H1 (cell line): Measurements from ENCODE around the gene SASS6. TPM values are rescaled to one million over a fixed set of nuclear protein-coding genes. Genes with fewer than 3 reads are reported as not detected.

ENCODE experiments used
- CTCF ChIA-PET: fragments of 300-600 bp; sonication (Branson Sonifier 250); formaldehyde crosslinking; loops from one replicate; lab custom pipeline; 2021; ENCODE audit not compliant: partially characterized antibody; lab: Charles Lee
- POLR2A ChIA-PET: fragments of 300-600 bp; sonication (Branson Sonifier 250); formaldehyde crosslinking; loops from one replicate; lab custom pipeline; 2021; ENCODE audit warnings: inconsistent platforms; ENCODE audit not compliant: partially characterized antibody; lab: Charles Lee
- DNase-seq, 2 experiments: peaks; one replicate each; pipeline versions ENCODE4 v3.0.0 to v3.0.0-alpha.2; 2010 to 2022; ENCODE audit warnings: low spot score in 2 of 2, low read depth in 1 of 2, mixed read lengths in 1 of 2
- FAIRE-seq: peaks from 2 replicates; lab custom pipeline; 2011; peaks lifted over from hg19 to GRCh38; lab: Jason Lieb, UNC
- H2AFZ ChIP-seq: 2 replicates; pipeline ENCODE4 v1.8.1; 2012; ENCODE audit warnings: low read length, inconsistent platforms
- H2AK5ac ChIP-seq: 2 replicates; pipeline ENCODE4 v1.6.1; 2013; ENCODE audit warnings: low read depth, low read length
- H2BK120ac ChIP-seq: replicated peaks from 2 replicates; pipeline ENCODE3; 2013; ENCODE audit warnings: low read depth, low read length, inconsistent platforms
- H2BK12ac ChIP-seq: 2 replicates; pipeline ENCODE4 v1.6.1; 2013; ENCODE audit warnings: low read depth, low read length
- H2BK15ac ChIP-seq: 2 replicates; pipeline ENCODE4 v1.6.1; 2013; ENCODE audit warnings: low read length
- H2BK20ac ChIP-seq: 2 replicates; pipeline ENCODE4 v1.6.1; 2013; ENCODE audit warnings: low read length
- H2BK5ac ChIP-seq: 2 replicates; pipeline ENCODE4 v1.6.1; 2013; ENCODE audit warnings: low read depth, low read length
- H3K14ac ChIP-seq: 2 replicates; pipeline ENCODE4 v1.6.1; 2013; ENCODE audit warnings: inconsistent platforms; ENCODE audit not compliant: insufficient read length
- H3K18ac ChIP-seq: 2 replicates; pipeline ENCODE4 v1.6.1; 2013; ENCODE audit warnings: low read length; ENCODE audit errors: extremely low read depth
- H3K23ac ChIP-seq: 2 replicates; pipeline ENCODE4 v1.6.1; 2013; ENCODE audit warnings: inconsistent platforms; ENCODE audit not compliant: insufficient read length
- H3K23me2 ChIP-seq: 2 replicates; pipeline ENCODE4 v1.6.1; 2013; ENCODE audit warnings: low read depth, low read length
- H3K27ac ChIP-seq: 2 replicates; pipeline ENCODE4 v1.6.1; 2011; ENCODE audit warnings: low read depth, low read length, inconsistent platforms
- H3K27me3 ChIP-seq, 4 experiments: replicated peaks in 1 of 4; 1 replicate in 1 of 4; 2 replicates in 3 of 4; pipeline versions ENCODE4 v1.6.1 to v1.8.1; 2011 to 2013; ENCODE audit warnings: low read length in 3 of 4, mild to moderate bottlenecking in 3 of 4, inconsistent platforms in 2 of 4, mixed read lengths in 2 of 4, moderate library complexity in 1 of 4; ENCODE audit not compliant: control insufficient read depth in 3 of 4, insufficient read depth in 3 of 4; ENCODE audit errors: extremely low read depth in 1 of 4
- H3K36me3 ChIP-seq, 4 experiments: 2 replicates each; pipeline versions ENCODE4 v1.6.1 to v1.8.1; 2011 to 2013; ENCODE audit warnings: mild to moderate bottlenecking in 4 of 4, low read length in 3 of 4, moderate library complexity in 2 of 4, control low read depth in 1 of 4, inconsistent platforms in 1 of 4; ENCODE audit not compliant: insufficient read depth in 4 of 4, control insufficient read depth in 2 of 4
- H3K4ac ChIP-seq: replicated peaks from 2 replicates; pipeline ENCODE3; 2013; ENCODE audit warnings: low read length, low read depth, mixed read lengths, inconsistent platforms; ENCODE audit not compliant: insufficient read length
- H3K4me1 ChIP-seq, 4 experiments: replicated peaks in 1 of 4; 1 replicate in 1 of 4; 2 replicates in 3 of 4; pipeline versions ENCODE4 v1.6.1 to v1.8.1; 2011 to 2013; ENCODE audit warnings: low read length in 3 of 4, inconsistent platforms in 2 of 4, mixed read lengths in 1 of 4; ENCODE audit not compliant: insufficient read depth in 4 of 4, control insufficient read depth in 3 of 4
- H3K4me2 ChIP-seq, 2 experiments: 2 replicates each; pipeline versions ENCODE4 v1.6.1 to v1.8.1; 2011 to 2013; ENCODE audit warnings: low read depth in 2 of 2, low read length in 2 of 2, control low read depth in 1 of 2, inconsistent platforms in 1 of 2, mild to moderate bottlenecking in 1 of 2; ENCODE audit not compliant: insufficient read depth in 1 of 2
- H3K4me3 ChIP-seq, 4 experiments: fragments of 200-600, 300-600 bp in 1 of 4; sonication (generic), shearing (Covaris generic), sonication (Bioruptor Twin) in 1 of 4; 2 replicates each; pipeline versions ENCODE4 v1.5.1 to v1.8.1; 2011 to 2016; ENCODE audit warnings: low read length in 4 of 4, low read depth in 3 of 4, control low read depth in 2 of 4, inconsistent platforms in 2 of 4, mild to moderate bottlenecking in 2 of 4, mixed read lengths in 1 of 4, moderate library complexity in 1 of 4; ENCODE audit not compliant: insufficient read depth in 2 of 4; ENCODE audit errors: extremely low read depth in 1 of 4
- H3K56ac ChIP-seq: replicated peaks from 2 replicates; pipeline ENCODE3; 2013; ENCODE audit warnings: low read depth, mild to moderate bottlenecking, mixed read lengths, low read length, inconsistent platforms; ENCODE audit not compliant: insufficient read length
- H3K79me1 ChIP-seq: 2 replicates; pipeline ENCODE4 v1.6.1; 2013; ENCODE audit warnings: low read depth, low read length, control low read depth
- H3K79me2 ChIP-seq, 2 experiments: 2 replicates each; pipeline versions ENCODE4 v1.6.1 to v1.8.1; 2012 to 2013; ENCODE audit warnings: low read length in 2 of 2, mild to moderate bottlenecking in 2 of 2, inconsistent platforms in 1 of 2; ENCODE audit not compliant: insufficient read depth in 2 of 2, control insufficient read depth in 1 of 2
- H3K9ac ChIP-seq, 4 experiments: replicated peaks in 1 of 4; 1 replicate in 1 of 4; 2 replicates in 3 of 4; pipeline versions ENCODE4 v1.6.1 to v1.8.1; 2011 to 2013; ENCODE audit warnings: low read depth in 3 of 4, low read length in 3 of 4, control low read depth in 2 of 4, mild to moderate bottlenecking in 2 of 4, moderate library complexity in 2 of 4, inconsistent platforms in 1 of 4; ENCODE audit errors: extremely low read depth in 1 of 4
- H3K9me3 ChIP-seq, 2 experiments: 2 replicates each; pipeline versions ENCODE4 v1.6.1 to v1.8.1; 2012 to 2013; ENCODE audit warnings: mild to moderate bottlenecking in 2 of 2, moderate library complexity in 2 of 2, control low read depth in 1 of 2, inconsistent platforms in 1 of 2, low read depth in 1 of 2, low read length in 1 of 2, mixed read lengths in 1 of 2; ENCODE audit not compliant: insufficient read depth in 2 of 2
- H4K20me1 ChIP-seq, 2 experiments: replicated peaks in 1 of 2; 2 replicates each; pipeline versions ENCODE3 to v1.8.1; 2011 to 2013; ENCODE audit warnings: inconsistent platforms in 2 of 2, low read length in 2 of 2, mild to moderate bottlenecking in 1 of 2; ENCODE audit not compliant: insufficient read depth in 2 of 2, control insufficient read depth in 1 of 2
- H4K5ac ChIP-seq: 2 replicates; pipeline ENCODE4 v1.6.1; 2013; ENCODE audit warnings: low read length, low read depth, mixed read lengths, inconsistent platforms; ENCODE audit not compliant: insufficient read length
- H4K8ac ChIP-seq: 2 replicates; pipeline ENCODE4 v1.8.0; 2013; ENCODE audit warnings: mild to moderate bottlenecking, moderate library complexity, low read length, inconsistent platforms; ENCODE audit not compliant: insufficient read depth; ENCODE audit errors: extremely low read depth
- H4K91ac ChIP-seq: replicated peaks from 2 replicates; pipeline ENCODE3; 2013; ENCODE audit warnings: low read length, mixed read lengths, inconsistent platforms; ENCODE audit not compliant: insufficient read length
- ATF3 ChIP-seq: IDR thresholded peaks from 2 replicates; pipeline ENCODE4 v1.6.1; 2011; ENCODE audit warnings: low read depth, mild to moderate bottlenecking, low read length; ENCODE audit not compliant: insufficient read depth
- BRCA1 ChIP-seq: IDR thresholded peaks from 2 replicates; pipeline ENCODE4 v1.6.1; 2012; ENCODE audit warnings: low read depth, low read length, improper control_type of control experiment
- EP300 ChIP-seq, 2 experiments: IDR thresholded peaks; 1 replicate in 1 of 2; 2 replicates in 1 of 2; pipeline ENCODE4 v1.6.1; 2011 to 2012; ENCODE audit warnings: low read depth in 2 of 2, low read length in 2 of 2, mild to moderate bottlenecking in 2 of 2, borderline replicate concordance in 1 of 2, inconsistent platforms in 1 of 2, moderate library complexity in 1 of 2
- JUND ChIP-seq: IDR thresholded peaks from 2 replicates; pipeline ENCODE4 v1.6.1; 2011; ENCODE audit warnings: mild to moderate bottlenecking, improper control_type of control experiment, low read length
- KDM1A ChIP-seq: fragments of 200-600, 300-600 bp; sonication (generic); IDR thresholded peaks from 2 replicates; pipeline ENCODE4 v1.7.1; 2016; ENCODE audit warnings: mild to moderate bottlenecking, low read length, borderline replicate concordance
- KDM5A ChIP-seq: fragments of 200-600 bp; IDR thresholded peaks from 2 replicates; pipeline ENCODE4 v1.7.1; 2012; ENCODE audit warnings: mild to moderate bottlenecking, low read length, inconsistent platforms, mixed read lengths
- NRF1 ChIP-seq: IDR thresholded peaks from 2 replicates; pipeline ENCODE4 v1.6.1; 2011; ENCODE audit warnings: mild to moderate bottlenecking, low read depth, low read length, improper control_type of control experiment
- POU5F1 ChIP-seq: IDR thresholded peaks from 2 replicates; pipeline ENCODE4 v1.6.1; 2011; ENCODE audit warnings: low read depth, mild to moderate bottlenecking, low read length, moderate library complexity
- RNF2 ChIP-seq: fragments of 200-900, 300-1000 bp; sonication (generic); IDR thresholded peaks from 2 replicates; pipeline ENCODE4 v1.7.1; 2016; ENCODE audit warnings: borderline replicate concordance, low read depth, mild to moderate bottlenecking, antibody characterized with exemption, low read length; ENCODE audit not compliant: poor library complexity, severe bottlenecking; ENCODE audit errors: missing control alignments
- SIRT6 ChIP-seq: IDR thresholded peaks from one replicate; pipeline ENCODE4 v1.7.1; 2012; ENCODE audit warnings: low read length, inconsistent platforms
- TBP ChIP-seq: IDR thresholded peaks from 2 replicates; pipeline ENCODE4 v1.6.1; 2011; ENCODE audit warnings: low read depth, low read length, improper control_type of control experiment
- WGBS, 2 experiments: shearing (Covaris generic) in 1 of 2; methylation state at CpG; one replicate each; pipeline versions ENCODE4 v1.1.6 to v1.1.7; 2013 to 2015; ENCODE audit warnings: low lambda C conversion rate in 2 of 2, mixed read lengths in 2 of 2, inconsistent platforms in 1 of 2, low coverage in 1 of 2, missing lambda C conversion rate in 1 of 2; ENCODE audit not compliant: insufficient replicate concordance in 2 of 2, insufficient coverage in 1 of 2, insufficient read length in 1 of 2; ENCODE audit errors: extremely low coverage in 1 of 2, missing lambda C conversion rate in 1 of 2; 5-methylcytosine and 5-hydroxymethylcytosine counted together
- polyA plus RNA-seq, 7 experiments: library from polyadenylated mRNA; depleted of rRNA in 3 of 7; stranded (reverse) in 5 of 7; unstranded in 2 of 7; fragments of >200 nt in 5 of 7; fragments of 200-250 nt in 2 of 7; gene quantifications; 1 replicate in 5 of 7; 2 replicates in 1 of 7; 4 replicates in 1 of 7; pipeline versions ENCODE4 v1.2.1 to v1.2.3, GENCODE V29; 2011 to 2013; ENCODE audit warnings: missing spikeins in 2 of 7, mixed read lengths in 2 of 7
- total RNA-seq: library from RNA; stranded (reverse); fragmentation: NEBNext Ultra II Directional; extraction: Animal tissue kit (Norgen Biotek cat#: 25700); gene quantifications from 2 replicates; pipeline ENCODE4 v1.2.1, GENCODE V29; 2021

Gene SASS6
- total and polyA plus RNA-seq, 2 of the 8 experiments (the other 6 are each of a cell fraction or from before 2014, with no cell fraction given): 1.2 to 13.8 TPM

DNA sequence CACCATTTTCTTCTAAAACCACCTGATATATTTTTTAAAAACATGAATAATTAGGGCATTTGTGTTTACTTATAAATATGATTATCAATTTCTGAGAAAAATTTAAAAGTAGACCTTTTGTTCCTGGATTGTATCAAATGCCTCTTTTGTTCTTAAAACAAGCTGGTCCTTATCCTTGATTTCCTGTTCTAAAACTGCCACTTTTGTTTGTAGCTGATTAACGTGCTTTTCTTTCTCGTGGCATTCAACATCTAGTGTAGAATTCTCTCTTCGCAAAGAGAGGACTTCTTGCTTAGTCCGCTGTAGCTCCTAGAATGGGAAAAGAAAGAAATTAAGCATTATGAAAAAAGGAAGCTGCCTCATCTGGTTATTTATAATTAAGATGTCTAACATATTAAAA lies 25.0 kb downstream of the SASS6 start:
- DNase-seq (no peak), FAIRE-seq (no peak)
- no peaks in the 10 kb centered on the region for H3K9me3 ChIP-seq
- H2BK12ac ChIP-seq: no peak overlapping the region
- no peaks in the 10 kb centered on the region for H3K23me2 ChIP-seq
- no peak overlapping the region for H3K23ac ChIP-seq
- H2BK15ac ChIP-seq: no peak overlapping the region
- H3K27me3 ChIP-seq: no peaks in the 10 kb centered on the region
- H3K56ac ChIP-seq: no peak overlapping the region
- no peak overlapping the region for H3K14ac ChIP-seq
- no peak overlapping the region for H3K18ac ChIP-seq
- H4K20me1 ChIP-seq: no peaks in the 10 kb centered on the region
- H2BK20ac ChIP-seq: no peak overlapping the region
- no peak overlapping the region for H2BK5ac ChIP-seq
- no peaks in the 10 kb centered on the region for H3K4me1 ChIP-seq
- no peak overlapping the region for H4K91ac ChIP-seq
- CTCF ChIA-PET: interaction anchor here (2.1 kb wide), 1 partner anchor 352 kb away, joined by 7 read pairs; no protein-coding TSS in a partner anchor
- no peak overlapping the region for H2BK120ac ChIP-seq
- H3K4me2 ChIP-seq: no peak overlapping the region
- peaks cover 0 to 70% (median 24%) of the 10 kb centered on the region in 4 experiments; a peak in 7 of 8 replicates for H3K36me3 ChIP-seq
- H3K27ac ChIP-seq: no peak overlapping the region
- no peak overlapping the region for H2AK5ac ChIP-seq
- POLR2A ChIA-PET: no interaction called here
- 99% methylated on average over 4 of the region's 4 CpGs; no CpG with 5 or more reads in 1 of the 2 experiments for WGBS, 2 experiments
- no peak overlapping the region for H4K8ac ChIP-seq
- no peak overlapping the region for H3K4me3 ChIP-seq
- H3K79me2 ChIP-seq: no peaks in the 10 kb centered on the region
- H4K5ac ChIP-seq: no peak overlapping the region
- H2AFZ ChIP-seq: no peak overlapping the region
- H3K9ac ChIP-seq: no peak overlapping the region
- no peaks in the 10 kb centered on the region for H3K79me1 ChIP-seq
- no peak overlapping the region for H3K4ac ChIP-seq
- TF ChIP-seq KDM1A (no peak), TBP (no peak), RNF2 (no peak), ATF3 (no peak), NRF1 (no peak), KDM5A (no peak), JUND (no peak), BRCA1 (no peak), SIRT6 (no peak), POU5F1 (no peak), EP300 (IDR thresholded peaks at IDR 0.05; ENCODE audit: borderline replicate concordance in 1 of 2, low read depth in 2 of 2, low read length in 2 of 2) (no peak)
